H9 (cell line): ENCODE measurements around the gene PBX1. TPM values are rescaled to one million over a fixed set of nuclear protein-coding genes. Genes with fewer than 3 reads are reported as not detected.

Experiments
- DNase-seq: peaks from one replicate; pipeline ENCODE4 v3.0.0-alpha.2; 2017
- H2AFZ ChIP-seq: one replicate; pipeline ENCODE4 v1.6.1; 2013; ENCODE audit warnings: mild to moderate bottlenecking, low read length, control low read depth, moderate library complexity
- H2AK5ac ChIP-seq: 2 replicates; pipeline ENCODE4 v1.6.1; 2013; ENCODE audit warnings: low read length, control low read depth, mixed read lengths; ENCODE audit not compliant: insufficient read length
- H2BK120ac ChIP-seq: one replicate; pipeline ENCODE4 v1.6.1; 2013; ENCODE audit warnings: low read depth, mild to moderate bottlenecking, low read length, control low read depth, inconsistent platforms; ENCODE audit not compliant: poor library complexity, severe bottlenecking
- H2BK12ac ChIP-seq: 2 replicates; pipeline ENCODE4 v1.6.1; 2013; ENCODE audit warnings: low read length, control low read depth, mixed read lengths, low read depth; ENCODE audit not compliant: insufficient read length
- H2BK15ac ChIP-seq: 2 replicates; pipeline ENCODE4 v1.6.1; 2013; ENCODE audit warnings: low read depth, low read length, control low read depth
- H2BK20ac ChIP-seq: one replicate; pipeline ENCODE4 v1.6.1; 2013; ENCODE audit warnings: low read depth, mild to moderate bottlenecking, low read length, control low read depth, inconsistent platforms; ENCODE audit not compliant: poor library complexity, severe bottlenecking
- H2BK5ac ChIP-seq: 2 replicates; pipeline ENCODE4 v1.6.1; 2013; ENCODE audit warnings: low read length, control low read depth, mixed read lengths; ENCODE audit not compliant: insufficient read length
- H3K14ac ChIP-seq: 2 replicates; pipeline ENCODE4 v1.6.1; 2013; ENCODE audit warnings: low read length, control low read depth; ENCODE audit not compliant: insufficient read depth
- H3K18ac ChIP-seq: 2 replicates; pipeline ENCODE4 v1.6.1; 2013; ENCODE audit warnings: low read depth, mild to moderate bottlenecking, mixed read lengths, low read length, control low read depth; ENCODE audit not compliant: insufficient read length
- H3K23ac ChIP-seq: 2 replicates; pipeline ENCODE4 v1.6.1; 2013; ENCODE audit warnings: low read length, control low read depth, mixed read lengths, low read depth; ENCODE audit not compliant: insufficient read length
- H3K23me2 ChIP-seq: 2 replicates; pipeline ENCODE4 v1.6.1; 2013; ENCODE audit warnings: low read depth, mild to moderate bottlenecking, mixed read lengths, low read length, control low read depth; ENCODE audit not compliant: insufficient read length, poor library complexity, severe bottlenecking
- H3K27ac ChIP-seq: 2 replicates; pipeline ENCODE4 v1.5.1; 2013; ENCODE audit warnings: low read length, control low read depth, mixed read lengths, low read depth; ENCODE audit not compliant: insufficient read length
- H3K27me3 ChIP-seq: 2 replicates; pipeline ENCODE4 v1.6.1; 2013; ENCODE audit warnings: low read length, control low read depth, inconsistent platforms; ENCODE audit not compliant: insufficient read depth
- H3K4ac ChIP-seq: 2 replicates; pipeline ENCODE4 v1.6.1; 2013; ENCODE audit warnings: low read depth, mild to moderate bottlenecking, control low read depth, inconsistent platforms, low read length, moderate library complexity
- H3K4me1 ChIP-seq: 2 replicates; pipeline ENCODE4 v1.6.1; 2013; ENCODE audit warnings: low read length, control low read depth, inconsistent platforms; ENCODE audit not compliant: insufficient read depth
- H3K4me2 ChIP-seq: 2 replicates; pipeline ENCODE4 v1.6.1; 2013; ENCODE audit warnings: low read length, control low read depth, mixed read lengths; ENCODE audit not compliant: insufficient read length, insufficient read depth
- H3K56ac ChIP-seq: 2 replicates; pipeline ENCODE4 v1.6.1; 2013; ENCODE audit warnings: low read depth, mild to moderate bottlenecking, mixed read lengths, low read length, control low read depth; ENCODE audit not compliant: insufficient read length
- H3K79me1 ChIP-seq: 2 replicates; pipeline ENCODE4 v1.6.1; 2013; ENCODE audit warnings: low read depth, mild to moderate bottlenecking, moderate library complexity, low read length, control low read depth, inconsistent platforms; ENCODE audit not compliant: insufficient read depth, poor library complexity, severe bottlenecking
- H3K79me2 ChIP-seq: 2 replicates; pipeline ENCODE4 v1.6.1; 2013; ENCODE audit warnings: low read length, control low read depth, inconsistent platforms; ENCODE audit not compliant: insufficient read depth
- H3K9ac ChIP-seq: 2 replicates; pipeline ENCODE4 v1.6.1; 2013; ENCODE audit warnings: low read length, control low read depth, mixed read lengths; ENCODE audit not compliant: insufficient read length; ENCODE audit errors: extremely low read depth
- H3K9me3 ChIP-seq: one replicate; pipeline ENCODE4 v1.6.1; 2013; ENCODE audit warnings: low read depth, low read length, inconsistent platforms; ENCODE audit not compliant: control insufficient read depth
- H3T11ph ChIP-seq: one replicate; pipeline ENCODE4 v1.6.1; 2013; ENCODE audit warnings: mild to moderate bottlenecking, low read length, control low read depth, inconsistent platforms
- H4K20me1 ChIP-seq: one replicate; pipeline ENCODE4 v1.6.1; 2013; ENCODE audit not compliant: control insufficient read depth, insufficient read length, insufficient read depth
- H4K5ac ChIP-seq: 2 replicates; pipeline ENCODE4 v1.6.1; 2013; ENCODE audit warnings: low read depth, mild to moderate bottlenecking, mixed read lengths, low read length, control low read depth; ENCODE audit not compliant: insufficient read length
- H4K8ac ChIP-seq: replicated peaks from 2 replicates; pipeline ENCODE4 v1.6.1; 2013; ENCODE audit warnings: low read length, control low read depth, mixed read lengths, low read depth; ENCODE audit not compliant: insufficient read length
- H4K91ac ChIP-seq: 2 replicates; pipeline ENCODE4 v1.6.1; 2013; ENCODE audit warnings: low read depth, mild to moderate bottlenecking, moderate library complexity, mixed read lengths, low read length, control low read depth; ENCODE audit not compliant: insufficient read length
- H3K27ac Mint-ChIP-seq, 3 experiments: 2 replicates in 2 of 3; 3 replicates in 1 of 3; pipeline ENCODE4 v1.8.0; 2020 to 2021; ENCODE audit warnings: mixed read lengths in 3 of 3, mild to moderate bottlenecking in 1 of 3, moderate library complexity in 1 of 3
- H3K27me3 Mint-ChIP-seq: 2 replicates; pipeline ENCODE4 v1.8.0; 2021; ENCODE audit warnings: low read depth, mild to moderate bottlenecking, moderate library complexity, mixed read lengths
- H3K36me3 Mint-ChIP-seq, 3 experiments: 2 replicates in 2 of 3; 3 replicates in 1 of 3; pipeline ENCODE4 v1.8.0; 2020 to 2021; ENCODE audit warnings: low read depth in 3 of 3, mixed read lengths in 3 of 3; ENCODE audit not compliant: insufficient read depth in 1 of 3
- H3K4me1 Mint-ChIP-seq, 2 experiments: 2 replicates each; pipeline ENCODE4 v1.8.0; 2020; ENCODE audit warnings: mixed read lengths in 2 of 2
- H3K4me3 Mint-ChIP-seq, 2 experiments: 2 replicates in 1 of 2; 3 replicates in 1 of 2; pipeline ENCODE4 v1.8.0; 2020 to 2021; ENCODE audit warnings: mild to moderate bottlenecking in 2 of 2, mixed read lengths in 2 of 2, moderate library complexity in 1 of 2
- H3K9me3 Mint-ChIP-seq, 2 experiments: 2 replicates in 1 of 2; 3 replicates in 1 of 2; pipeline ENCODE4 v1.8.0; 2020; ENCODE audit warnings: mild to moderate bottlenecking in 2 of 2, mixed read lengths in 2 of 2, moderate library complexity in 1 of 2
- WGBS: extraction: QIAGEN DNeasy Blood & Tissue Kit; methylation state at CpG from one replicate; pipeline ENCODE4 v1.1.7; 2013; ENCODE audit warnings: missing lambda C conversion rate, low lambda C conversion rate, mixed read lengths; ENCODE audit not compliant: insufficient read length; ENCODE audit errors: extremely low coverage; 5-methylcytosine and 5-hydroxymethylcytosine counted together
- total RNA-seq: library from RNA; stranded (reverse); gene quantifications from 2 replicates; pipeline ENCODE4 v1.2.1, GENCODE V29; 2021
- TF ChIP-seq, protein P1 (sequence below): fragments of 200-600 bp; sonication (generic); conservative IDR thresholded peaks from 3 replicates; pipeline ENCODE4 v1.8.0; 2021; ENCODE audit warnings: antibody characterized with exemption, mild to moderate bottlenecking

Gene PBX1
- total RNA-seq, 1 experiment from 2014 or later = 142 TPM

DNA sequence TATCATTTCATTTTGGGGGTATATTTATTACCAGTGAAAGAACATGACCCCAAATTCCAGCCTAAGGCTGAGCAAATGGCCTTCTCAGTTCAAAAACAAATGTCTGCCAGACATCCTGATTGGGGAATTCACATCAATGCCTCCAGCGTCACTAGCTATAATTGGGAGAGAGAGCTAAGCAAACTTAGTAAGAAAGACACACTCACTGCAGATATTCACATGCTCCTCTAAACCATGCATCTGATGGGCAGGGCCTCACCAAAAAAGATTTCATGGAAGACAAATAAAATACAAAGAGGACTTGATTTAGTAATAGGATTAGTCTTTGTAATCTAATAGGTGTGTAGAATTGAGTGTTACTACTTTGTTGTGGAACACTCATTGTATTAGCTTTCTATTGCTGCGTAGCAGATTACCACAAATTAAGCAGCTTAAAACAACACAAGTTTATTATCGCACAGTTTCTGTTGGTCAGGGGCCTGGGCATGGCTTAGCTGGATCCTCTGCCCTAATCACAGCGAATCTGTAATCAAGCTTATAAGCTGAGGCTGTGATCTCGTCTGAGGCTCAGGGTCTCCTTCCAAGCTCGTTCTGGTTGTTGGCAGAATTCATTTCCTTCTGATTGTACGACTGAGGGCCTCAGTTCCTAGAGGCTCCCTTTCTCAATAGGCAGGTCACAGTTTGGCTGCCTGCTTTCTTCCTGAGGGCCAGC lies 243.0 kb downstream of the PBX1 start:
- no peak overlapping the region for H2BK15ac ChIP-seq
- Mint-ChIP-seq H3K4me1 (no peaks in the 10 kb centered on the region), H3K4me3 (no peak overlapping the region), H3K27ac (peak overlapping the region in 2 of 3 experiments; percentile 31 to 66; a peak in 2 of 7 replicates), H3K9me3 (no peaks in the 10 kb centered on the region), H3K36me3 (peaks cover 23 to 44% (median 39%) of the 10 kb centered on the region in 3 experiments), H3K27me3 (no peaks in the 10 kb centered on the region)
- H3K23ac ChIP-seq = no peak overlapping the region
- H3K4ac ChIP-seq = no peak overlapping the region
- no peak overlapping the region for H3T11ph ChIP-seq
- no peaks in the 10 kb centered on the region for H3K23me2 ChIP-seq
- H3K56ac ChIP-seq = no peak overlapping the region
- no peak for DNase-seq
- no peaks in the 10 kb centered on the region for H3K4me1 ChIP-seq
- no peak overlapping the region for H3K4me2 ChIP-seq
- no peak overlapping the region for H2BK20ac ChIP-seq
- H3K9ac ChIP-seq = no peak overlapping the region
- TF ChIP-seq, protein P1, sequence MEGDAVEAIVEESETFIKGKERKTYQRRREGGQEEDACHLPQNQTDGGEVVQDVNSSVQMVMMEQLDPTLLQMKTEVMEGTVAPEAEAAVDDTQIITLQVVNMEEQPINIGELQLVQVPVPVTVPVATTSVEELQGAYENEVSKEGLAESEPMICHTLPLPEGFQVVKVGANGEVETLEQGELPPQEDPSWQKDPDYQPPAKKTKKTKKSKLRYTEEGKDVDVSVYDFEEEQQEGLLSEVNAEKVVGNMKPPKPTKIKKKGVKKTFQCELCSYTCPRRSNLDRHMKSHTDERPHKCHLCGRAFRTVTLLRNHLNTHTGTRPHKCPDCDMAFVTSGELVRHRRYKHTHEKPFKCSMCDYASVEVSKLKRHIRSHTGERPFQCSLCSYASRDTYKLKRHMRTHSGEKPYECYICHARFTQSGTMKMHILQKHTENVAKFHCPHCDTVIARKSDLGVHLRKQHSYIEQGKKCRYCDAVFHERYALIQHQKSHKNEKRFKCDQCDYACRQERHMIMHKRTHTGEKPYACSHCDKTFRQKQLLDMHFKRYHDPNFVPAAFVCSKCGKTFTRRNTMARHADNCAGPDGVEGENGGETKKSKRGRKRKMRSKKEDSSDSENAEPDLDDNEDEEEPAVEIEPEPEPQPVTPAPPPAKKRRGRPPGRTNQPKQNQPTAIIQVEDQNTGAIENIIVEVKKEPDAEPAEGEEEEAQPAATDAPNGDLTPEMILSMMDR = no peak
- no peaks in the 10 kb centered on the region for H3K79me2 ChIP-seq
- H3K18ac ChIP-seq = no peak overlapping the region
- H3K27ac ChIP-seq = no peak overlapping the region
- H3K14ac ChIP-seq = no peak overlapping the region
- no CpG with 5 or more reads among the region's 7 CpGs for WGBS
- no peak overlapping the region for H2AFZ ChIP-seq
- H3K27me3 ChIP-seq = no peaks in the 10 kb centered on the region
- H4K8ac ChIP-seq = no peak overlapping the region
- peaks cover 4% of the 10 kb centered on the region for H3K79me1 ChIP-seq
- H2BK120ac ChIP-seq = no peak overlapping the region
- H4K91ac ChIP-seq = no peak overlapping the region
- no peaks in the 10 kb centered on the region for H4K20me1 ChIP-seq
- no peaks in the 10 kb centered on the region for H3K9me3 ChIP-seq
- H2AK5ac ChIP-seq = no peak overlapping the region
- no peak overlapping the region for H2BK12ac ChIP-seq
- no peak overlapping the region for H4K5ac ChIP-seq
- no peak overlapping the region for H2BK5ac ChIP-seq
